ENCODE measurements around the gene FHOD3. TPM values are rescaled to one million over a fixed set of nuclear protein-coding genes. Genes with fewer than 3 reads are reported as not detected.

Gene FHOD3
- total and polyA plus RNA-seq, 2 of the 8 experiments (the other 6 are each of a cell fraction or from before 2014, with no cell fraction given), result 9.7 to 10.5 TPM

- ChIA-PET POLR2A (ENCODE audit: partially characterized antibody) (no interaction called here), CTCF (ENCODE audit: partially characterized antibody) (no interaction called here)
- H4K91ac ChIP-seq (replicated peaks; ENCODE audit: insufficient read length, low read length), result no peak overlapping the region
- no peaks in the 10 kb centered on the region for H3K79me2 ChIP-seq (ENCODE audit: control insufficient read depth in 1 of 2, insufficient read depth in 2 of 2, low read length in 2 of 2)
- H2BK12ac ChIP-seq (ENCODE audit: low read depth, low read length), result no peak overlapping the region
- WGBS, 2 experiments (ENCODE audit: extremely low coverage in 1 of 2, insufficient coverage in 1 of 2, insufficient read length in 1 of 2, insufficient replicate concordance in 2 of 2, low coverage in 1 of 2, low lambda C conversion rate in 2 of 2, missing lambda C conversion rate in 1 of 2), result 75% methylated on average over 2 of the region's 2 CpGs; no CpG with 5 or more reads in 1 of the 2 experiments
- DNase-seq (ENCODE audit: low read depth in 1 of 2, low spot score in 2 of 2) (no peak), FAIRE-seq (no peak)
- no peak overlapping the region for H4K5ac ChIP-seq (ENCODE audit: insufficient read length, low read depth, low read length)
- H3K18ac ChIP-seq (ENCODE audit: extremely low read depth, low read length), result no peak overlapping the region
- no peak overlapping the region for H3K56ac ChIP-seq (replicated peaks; ENCODE audit: insufficient read length, low read depth, low read length)
- TF ChIP-seq KDM4A (IDR thresholded peaks at IDR 0.05; ENCODE audit: low read depth, low read length, severe bottlenecking), result no peak
- H3K4ac ChIP-seq (replicated peaks; ENCODE audit: insufficient read length, low read depth, low read length), result no peak overlapping the region
- H3K9me3 ChIP-seq (ENCODE audit: insufficient read depth in 2 of 2, low read depth in 1 of 2, low read length in 1 of 2), result peaks cover 3 to 8% of the 10 kb centered on the region in 2 experiments; a peak in 2 of 4 replicates
- H2AFZ ChIP-seq (ENCODE audit: low read length), result no peak overlapping the region
- H3K14ac ChIP-seq (ENCODE audit: insufficient read length), result no peak overlapping the region
- H3K9ac ChIP-seq (replicated peaks in 1 of 4; ENCODE audit: extremely low read depth in 1 of 4, low read depth in 3 of 4, low read length in 3 of 4), result no peak overlapping the region
- no peak overlapping the region for H3K4me3 ChIP-seq (ENCODE audit: extremely low read depth in 1 of 4, insufficient read depth in 2 of 4, low read depth in 3 of 4, low read length in 4 of 4)
- no peak overlapping the region for H2BK5ac ChIP-seq (ENCODE audit: low read depth, low read length)
- H2BK120ac ChIP-seq (replicated peaks; ENCODE audit: low read depth, low read length), result no peak overlapping the region
- H2BK15ac ChIP-seq (ENCODE audit: low read length), result no peak overlapping the region
- H2AK5ac ChIP-seq (ENCODE audit: low read depth, low read length), result no peak overlapping the region
- H3K36me3 ChIP-seq (ENCODE audit: control insufficient read depth in 2 of 4, insufficient read depth in 4 of 4, low read length in 3 of 4), result peaks cover 0 to 5% (median 0%) of the 10 kb centered on the region in 4 experiments; a peak in 1 of 8 replicates
- H3K79me1 ChIP-seq (ENCODE audit: low read depth, low read length), result no peaks in the 10 kb centered on the region
- no peaks in the 10 kb centered on the region for H4K20me1 ChIP-seq (replicated peaks in 1 of 2; ENCODE audit: control insufficient read depth in 1 of 2, insufficient read depth in 2 of 2, low read length in 2 of 2)
- H3K27me3 ChIP-seq (replicated peaks in 1 of 4; ENCODE audit: control insufficient read depth in 3 of 4, extremely low read depth in 1 of 4, insufficient read depth in 3 of 4, low read length in 3 of 4), result no peaks in the 10 kb centered on the region
- no peak overlapping the region for H3K23ac ChIP-seq (ENCODE audit: insufficient read length)
- peaks cover 7 to 20% (median 16%) of the 10 kb centered on the region in 4 experiments; a peak in 6 of 7 replicates for H3K4me1 ChIP-seq (replicated peaks in 1 of 4; ENCODE audit: control insufficient read depth in 3 of 4, insufficient read depth in 4 of 4, low read length in 3 of 4)
- no peaks in the 10 kb centered on the region; the same call in 1 of the 2 replicates for H3K23me2 ChIP-seq (ENCODE audit: low read depth, low read length)
- no peak overlapping the region for H3K27ac ChIP-seq (ENCODE audit: low read depth, low read length)
- no peak overlapping the region for H4K8ac ChIP-seq (ENCODE audit: extremely low read depth, insufficient read depth, low read length)
- H2BK20ac ChIP-seq (ENCODE audit: low read length), result 0 out of 2 replicates have a peak overlapping the region, but pooled peaks have one; percentile 34
- H3K4me2 ChIP-seq (ENCODE audit: insufficient read depth in 1 of 2, low read depth in 2 of 2, low read length in 2 of 2), result no peak overlapping the region
Observed at GRCh38 chr18:36578871-36579710, 281.6 kb downstream of the FHOD3 start.
